GM10266 (cell line): ENCODE results near the gene UBE2D2.
A peak's percentile ranks its signal among the peaks of the same experiment; 100 is the strongest.
"Not testable (repeated sequence)": the region's sequence is repeated elsewhere in the genome, so short reads cannot be mapped to it uniquely, and the experiment has no call there.

Experiments used
- DNase-seq: peaks from one replicate; pipeline ENCODE4 v3.0.0; 2012; ENCODE audit errors: extremely low spot score
- TF ChIP-seq, protein P1 (sequence below): IDR thresholded peaks from 2 replicates; pipeline ENCODE4 v1.5.1; 2012; ENCODE audit warnings: mild to moderate bottlenecking, low read depth; ENCODE audit not compliant: control insufficient read depth, insufficient read depth; ENCODE audit errors: missing control alignments

Gene UBE2D2

DNA sequence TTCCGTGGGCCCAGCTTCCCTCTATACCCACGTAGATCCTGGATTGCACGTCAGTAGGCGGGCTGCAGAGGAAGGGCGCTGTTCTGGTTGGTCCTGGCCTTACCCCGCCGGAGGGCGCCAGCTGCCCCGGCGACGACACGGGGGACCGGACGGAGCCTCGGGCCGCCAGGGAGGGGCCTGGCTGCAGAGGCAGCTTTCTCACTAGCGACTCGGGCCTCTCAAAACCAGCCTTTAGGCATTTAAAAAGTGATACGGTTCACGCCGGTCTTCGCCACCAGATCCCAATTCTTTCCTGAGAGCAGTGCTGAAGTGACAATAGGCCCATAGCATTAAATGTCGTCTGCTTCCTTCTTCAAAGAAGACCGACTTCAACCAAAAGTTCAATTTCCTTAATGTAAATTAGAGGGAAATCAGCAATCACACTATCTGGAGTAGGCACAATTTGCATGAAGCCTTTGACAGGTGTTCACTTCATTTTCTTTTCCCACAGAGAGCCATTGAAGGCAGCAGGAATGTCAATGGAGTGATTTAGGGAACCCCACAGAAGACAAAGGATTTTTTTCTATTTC, 17.6 kb upstream of the UBE2D2 start:
- peak; percentile 82 for DNase-seq

DNA sequence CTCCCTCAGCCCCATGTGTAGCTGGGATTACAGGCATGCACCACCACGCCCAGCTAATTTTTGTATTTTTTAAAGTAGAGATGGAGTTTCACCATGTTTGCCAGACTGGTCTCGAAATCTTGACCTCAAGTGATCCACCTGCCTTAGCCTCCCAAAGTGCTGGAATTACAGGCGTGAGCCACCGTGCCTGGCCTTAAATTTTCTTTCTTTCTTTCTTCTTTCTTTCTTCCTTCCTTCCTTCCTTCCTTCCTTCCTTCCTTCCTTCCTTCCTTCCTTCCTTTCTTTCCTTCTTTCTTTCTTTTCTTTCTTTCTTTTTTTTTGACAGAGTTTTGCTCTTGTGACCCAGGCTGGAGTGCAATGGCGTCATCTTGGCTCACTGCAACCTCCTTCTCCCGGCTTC, 14.5 kb upstream of the UBE2D2 start:
- not testable (repeated sequence) for DNase-seq

More for the DNA sequence above, 17.6 kb upstream of the UBE2D2 start:
- TF ChIP-seq, protein P1, sequence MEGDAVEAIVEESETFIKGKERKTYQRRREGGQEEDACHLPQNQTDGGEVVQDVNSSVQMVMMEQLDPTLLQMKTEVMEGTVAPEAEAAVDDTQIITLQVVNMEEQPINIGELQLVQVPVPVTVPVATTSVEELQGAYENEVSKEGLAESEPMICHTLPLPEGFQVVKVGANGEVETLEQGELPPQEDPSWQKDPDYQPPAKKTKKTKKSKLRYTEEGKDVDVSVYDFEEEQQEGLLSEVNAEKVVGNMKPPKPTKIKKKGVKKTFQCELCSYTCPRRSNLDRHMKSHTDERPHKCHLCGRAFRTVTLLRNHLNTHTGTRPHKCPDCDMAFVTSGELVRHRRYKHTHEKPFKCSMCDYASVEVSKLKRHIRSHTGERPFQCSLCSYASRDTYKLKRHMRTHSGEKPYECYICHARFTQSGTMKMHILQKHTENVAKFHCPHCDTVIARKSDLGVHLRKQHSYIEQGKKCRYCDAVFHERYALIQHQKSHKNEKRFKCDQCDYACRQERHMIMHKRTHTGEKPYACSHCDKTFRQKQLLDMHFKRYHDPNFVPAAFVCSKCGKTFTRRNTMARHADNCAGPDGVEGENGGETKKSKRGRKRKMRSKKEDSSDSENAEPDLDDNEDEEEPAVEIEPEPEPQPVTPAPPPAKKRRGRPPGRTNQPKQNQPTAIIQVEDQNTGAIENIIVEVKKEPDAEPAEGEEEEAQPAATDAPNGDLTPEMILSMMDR, result peak; percentile 73

DNA sequence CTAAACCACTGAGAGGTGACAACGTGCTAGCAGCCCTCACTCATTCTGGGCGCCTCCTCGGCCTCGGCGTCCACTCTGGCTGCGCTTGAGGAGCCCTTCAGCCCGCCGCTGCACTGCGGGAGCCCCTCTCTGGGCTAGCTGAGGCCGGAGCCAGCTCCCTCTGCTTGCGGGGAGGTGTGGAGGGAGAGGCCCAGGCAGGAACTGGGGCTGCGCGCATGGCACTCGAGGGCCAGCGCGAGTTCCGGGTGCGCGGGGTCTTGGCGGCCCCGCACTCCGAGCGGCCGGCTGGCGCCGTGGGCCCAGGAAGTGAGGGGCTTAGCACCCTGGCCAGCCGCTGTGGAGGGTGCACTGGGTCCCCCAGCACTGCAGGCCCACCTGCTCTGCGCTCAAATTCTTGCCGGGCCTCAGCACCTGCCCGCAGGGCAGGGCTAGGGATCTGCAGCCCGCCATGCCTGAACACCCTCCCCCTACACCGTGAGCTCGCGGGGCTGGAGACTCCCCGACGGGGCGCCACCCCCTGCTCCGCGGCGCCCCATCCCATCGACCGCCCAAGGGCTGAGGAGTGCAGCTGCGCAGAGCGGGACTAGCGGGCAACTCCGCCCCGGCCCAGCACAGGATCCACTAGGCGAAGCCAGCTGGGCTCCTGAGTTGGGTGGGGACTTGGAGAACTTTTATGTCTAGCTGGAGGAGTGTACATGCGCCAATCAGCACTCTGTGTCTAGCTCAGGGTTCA, 11.8 kb upstream of the UBE2D2 start:
- TF ChIP-seq, protein P1, result no peak
- no peak for DNase-seq

DNA sequence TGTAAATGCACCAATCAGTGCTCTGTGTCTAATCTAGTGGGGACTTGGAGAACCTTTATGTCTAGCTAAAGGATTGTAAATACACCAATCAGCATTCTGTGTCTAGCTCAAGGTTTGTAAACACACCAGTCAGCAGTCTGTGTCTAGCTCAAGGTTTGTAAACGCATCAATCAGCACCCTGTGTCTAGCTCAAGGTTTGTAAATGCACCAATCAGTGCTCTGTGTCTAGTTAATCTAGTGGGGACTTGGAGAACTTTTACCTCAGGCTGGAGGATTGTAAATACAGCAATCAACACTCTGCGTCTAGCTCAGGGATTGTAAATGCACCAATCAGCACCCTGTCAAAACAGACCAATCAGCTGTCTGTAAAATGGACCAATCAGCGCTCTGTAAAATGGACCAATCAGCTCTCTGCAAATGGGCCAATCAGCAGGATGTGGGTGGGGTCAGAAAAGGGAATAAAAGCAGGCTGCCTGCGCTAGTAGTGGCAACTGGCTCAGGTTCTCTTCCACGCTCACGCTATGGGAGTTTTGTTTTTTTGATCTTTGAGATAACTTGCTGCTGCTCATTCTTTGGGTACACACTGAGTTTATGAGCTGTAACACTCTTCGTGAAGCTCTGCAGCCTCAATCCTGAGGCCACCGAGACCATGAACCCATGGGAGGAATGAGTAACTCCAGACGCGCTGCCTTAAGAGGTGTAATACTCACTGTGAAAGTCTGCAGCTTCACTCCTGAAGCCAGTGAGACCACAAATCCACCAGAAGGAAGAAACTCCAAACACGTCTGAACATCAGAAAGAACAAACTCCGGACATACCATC, 10.9 kb upstream of the UBE2D2 start:
- not testable (repeated sequence) for DNase-seq

DNA sequence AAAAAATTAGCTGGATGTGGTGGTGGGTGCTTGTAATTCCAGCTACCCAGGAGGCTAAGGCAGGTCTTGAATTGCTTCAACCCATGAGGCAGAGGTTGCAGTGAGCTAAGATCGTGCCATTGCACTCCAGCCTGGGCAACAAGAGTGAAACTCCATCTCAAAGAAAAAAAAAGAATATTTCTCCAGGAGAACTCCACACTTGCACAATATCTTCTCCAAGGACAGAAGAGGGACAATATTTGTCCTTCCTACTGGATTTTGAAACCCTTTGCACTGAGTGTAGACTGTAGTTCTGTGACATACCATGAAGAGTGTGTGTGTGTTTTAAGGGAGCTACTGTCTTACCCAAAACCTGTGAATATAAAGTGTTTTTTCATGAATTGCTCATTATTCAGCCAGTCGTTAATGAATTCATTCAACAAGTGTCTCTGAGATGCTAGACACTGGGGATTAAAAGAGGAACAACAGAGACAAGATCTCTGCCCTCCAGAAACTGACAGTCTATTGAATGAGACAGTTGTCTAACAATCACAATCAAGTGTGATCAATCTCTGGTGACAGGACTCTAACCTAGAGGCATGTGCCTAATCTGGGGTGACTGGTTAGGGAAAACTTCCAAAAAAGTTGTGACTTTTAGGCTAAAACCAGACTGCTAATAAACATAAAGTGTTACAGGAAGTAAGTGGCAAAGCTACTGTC, 9.8 kb upstream of the UBE2D2 start:
- TF ChIP-seq, protein P1, result no peak
- DNase-seq, result no peak

DNA sequence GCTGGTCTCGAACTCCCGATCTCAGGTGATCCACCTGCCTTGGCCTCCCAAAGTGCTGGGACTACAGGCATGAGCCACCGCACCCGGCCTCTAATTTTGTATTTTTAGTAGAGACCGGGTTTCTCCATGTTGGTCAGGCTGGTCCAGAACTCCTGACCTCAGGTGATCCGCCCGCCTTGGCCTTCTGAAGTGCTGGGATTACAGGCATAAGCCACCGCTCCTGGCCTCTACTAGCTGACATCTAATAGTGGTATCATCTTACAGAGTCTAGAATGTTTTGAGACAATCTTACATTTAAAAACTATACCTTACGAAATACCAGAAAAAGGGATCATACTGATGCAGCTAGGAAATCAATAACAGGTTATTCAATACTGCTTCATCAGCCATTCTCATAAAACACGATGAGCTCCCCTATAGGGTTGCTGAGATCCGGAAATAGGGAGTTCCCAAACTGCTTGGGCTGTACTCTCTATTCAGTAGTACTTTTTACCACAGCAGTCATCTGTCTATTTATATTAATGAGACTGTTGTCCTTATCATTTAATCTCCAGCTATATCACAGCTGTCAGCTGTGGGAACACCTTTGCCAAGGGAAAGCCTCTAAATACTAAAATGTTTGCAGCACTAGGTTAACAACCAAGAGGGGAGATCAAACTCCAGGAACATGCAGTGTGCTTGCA, 8.1 kb upstream of the UBE2D2 start:
- TF ChIP-seq, protein P1, result no peak
- no peak for DNase-seq

DNA sequence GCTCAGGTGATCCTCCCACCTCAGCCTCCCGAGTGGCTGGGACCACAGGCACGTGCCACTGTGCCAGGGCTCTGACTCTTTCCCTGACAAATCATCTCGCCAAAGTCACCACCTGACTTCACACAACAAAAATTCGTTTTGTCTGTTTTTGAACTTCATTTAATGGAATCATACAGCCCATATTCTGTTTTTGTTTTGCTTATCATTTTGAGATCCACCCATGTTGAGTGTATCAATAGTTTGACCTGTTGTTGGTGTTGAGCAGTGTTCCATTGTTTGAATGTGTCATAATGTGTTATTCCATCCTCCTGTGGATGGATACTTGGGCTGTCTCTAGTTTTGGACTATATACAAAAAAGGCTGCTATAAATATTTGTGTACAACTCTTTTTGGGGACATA, 6.9 kb upstream of the UBE2D2 start:
- DNase-seq, result no peak
- TF ChIP-seq, protein P1, result no peak
